Measurements from ENCODE around the gene FBXL16. TPM values are rescaled to one million over a fixed set of nuclear protein-coding genes. Genes with fewer than 3 reads are reported as not detected.
"Not testable (repeated sequence)": the region's sequence is repeated elsewhere in the genome, so short reads cannot be mapped to it uniquely, and the experiment has no call there.

FBXL16 gene, protein sequence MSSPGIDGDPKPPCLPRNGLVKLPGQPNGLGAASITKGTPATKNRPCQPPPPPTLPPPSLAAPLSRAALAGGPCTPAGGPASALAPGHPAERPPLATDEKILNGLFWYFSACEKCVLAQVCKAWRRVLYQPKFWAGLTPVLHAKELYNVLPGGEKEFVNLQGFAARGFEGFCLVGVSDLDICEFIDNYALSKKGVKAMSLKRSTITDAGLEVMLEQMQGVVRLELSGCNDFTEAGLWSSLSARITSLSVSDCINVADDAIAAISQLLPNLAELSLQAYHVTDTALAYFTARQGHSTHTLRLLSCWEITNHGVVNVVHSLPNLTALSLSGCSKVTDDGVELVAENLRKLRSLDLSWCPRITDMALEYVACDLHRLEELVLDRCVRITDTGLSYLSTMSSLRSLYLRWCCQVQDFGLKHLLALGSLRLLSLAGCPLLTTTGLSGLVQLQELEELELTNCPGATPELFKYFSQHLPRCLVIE
- 8.1 and 12.0 TPM in 2 replicates for total RNA-seq (2014; rRNA removed; shearing (Covaris generic))

DNA sequence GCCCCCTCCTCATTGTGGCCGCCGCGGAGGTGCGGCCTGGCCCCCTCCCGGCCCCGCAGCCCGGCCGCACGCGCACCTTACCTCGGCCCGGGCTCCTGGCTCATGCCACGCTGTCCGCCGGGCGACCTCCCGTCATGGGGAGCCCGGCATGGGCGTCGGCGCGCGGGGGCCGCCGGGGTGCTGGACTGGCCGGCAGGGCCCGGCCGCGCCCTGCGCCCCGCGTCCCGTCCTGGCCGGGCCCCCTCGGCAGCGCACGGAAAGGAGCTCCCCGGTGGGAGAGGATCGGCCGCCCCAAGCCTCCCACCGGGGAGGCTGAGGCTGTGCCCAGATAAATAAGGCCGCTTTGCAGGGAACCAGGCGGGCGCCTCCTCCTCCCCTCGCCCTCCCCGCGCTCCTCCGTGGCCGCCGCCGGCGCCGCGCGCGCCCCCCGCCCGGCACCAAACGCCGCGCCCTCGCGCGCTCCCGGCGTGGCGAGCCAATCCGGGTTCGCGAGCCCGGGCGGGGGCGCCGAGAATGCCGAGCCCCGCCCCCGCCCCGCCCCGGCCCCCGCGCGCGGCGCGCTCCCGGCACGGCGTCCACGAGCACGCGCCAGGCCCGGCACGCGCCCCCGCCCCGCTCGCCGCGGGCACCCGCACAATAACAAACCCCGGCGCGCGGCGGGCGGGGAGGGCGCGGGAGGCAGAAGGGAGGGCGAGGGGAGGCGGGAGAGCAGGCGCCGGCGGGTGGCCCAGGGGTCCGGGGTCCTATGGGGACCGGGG, at the start of gene FBXL16:
Gene FBXL16 (minus strand): TSS at position 371 of the 758 bp plus-strand sequence. CDS start 8,396 bp downstream, outside the sequence.
- peak; percentile 51 for DNase-seq (ENCODE audit: low read depth)

DNA sequence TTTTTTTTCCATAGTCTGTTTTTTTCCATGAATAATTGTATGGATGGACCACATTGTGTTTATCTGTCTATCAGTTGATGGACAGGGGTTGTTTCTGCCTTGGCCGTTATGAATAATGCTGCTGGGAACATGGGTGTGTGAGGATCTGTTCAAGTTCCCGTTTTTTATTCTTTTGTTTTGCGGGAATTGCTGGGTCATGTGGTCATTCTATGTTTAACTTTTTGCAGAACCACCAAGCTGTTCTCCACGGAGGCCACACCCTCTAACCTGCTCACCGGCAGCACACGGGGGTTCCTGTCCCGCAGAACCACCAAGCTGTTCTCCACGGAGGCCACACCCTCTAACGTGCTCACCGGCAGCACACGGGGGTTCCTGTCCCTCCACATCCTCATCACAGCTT, 49.1 kb upstream of the FBXL16 start:
- no peak for DNase-seq (ENCODE audit: low read depth)

DNA sequence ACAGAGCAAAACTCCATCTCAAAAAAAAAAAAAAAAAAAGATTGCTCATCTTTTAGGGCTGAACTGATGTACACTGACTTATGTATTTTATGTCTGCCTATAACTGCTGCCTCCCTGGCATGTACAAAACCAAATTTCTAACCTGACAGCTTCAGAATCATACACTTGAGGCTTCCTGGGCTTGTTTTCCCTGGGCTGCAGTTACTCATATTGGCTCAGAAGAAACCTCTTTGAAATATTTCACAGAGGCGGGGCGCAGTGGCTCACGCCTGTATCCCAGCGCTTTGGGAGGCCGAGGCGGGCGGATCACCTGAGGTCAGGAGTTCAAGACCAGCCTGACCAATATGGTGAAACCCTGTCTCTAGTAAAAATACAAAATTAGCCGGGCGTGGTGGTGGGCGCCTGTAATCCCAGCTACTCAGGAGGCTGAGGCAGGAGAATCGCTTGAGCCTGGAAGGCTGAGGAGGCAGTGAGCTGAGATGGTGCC, 48.6 kb upstream of the FBXL16 start:
- DNase-seq (ENCODE audit: low read depth) = not testable (repeated sequence)

DNA sequence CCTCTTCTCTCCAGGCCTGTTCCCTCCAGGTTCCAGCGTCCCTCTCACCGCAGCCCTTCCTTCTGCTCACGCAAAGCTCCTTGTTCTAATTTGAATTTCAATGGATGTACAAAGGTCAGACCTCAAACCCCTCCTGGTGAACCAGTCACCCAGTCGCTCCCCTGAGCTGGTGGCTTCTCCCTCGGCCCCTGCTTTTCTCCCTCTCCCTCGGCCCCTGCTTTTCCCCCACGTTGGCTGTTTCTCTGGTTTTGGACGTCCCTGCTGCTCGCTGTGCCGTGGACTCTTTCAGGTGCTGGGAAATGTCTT, 46.4 kb upstream of the FBXL16 start:
- DNase-seq (ENCODE audit: low read depth) = no peak

DNA sequence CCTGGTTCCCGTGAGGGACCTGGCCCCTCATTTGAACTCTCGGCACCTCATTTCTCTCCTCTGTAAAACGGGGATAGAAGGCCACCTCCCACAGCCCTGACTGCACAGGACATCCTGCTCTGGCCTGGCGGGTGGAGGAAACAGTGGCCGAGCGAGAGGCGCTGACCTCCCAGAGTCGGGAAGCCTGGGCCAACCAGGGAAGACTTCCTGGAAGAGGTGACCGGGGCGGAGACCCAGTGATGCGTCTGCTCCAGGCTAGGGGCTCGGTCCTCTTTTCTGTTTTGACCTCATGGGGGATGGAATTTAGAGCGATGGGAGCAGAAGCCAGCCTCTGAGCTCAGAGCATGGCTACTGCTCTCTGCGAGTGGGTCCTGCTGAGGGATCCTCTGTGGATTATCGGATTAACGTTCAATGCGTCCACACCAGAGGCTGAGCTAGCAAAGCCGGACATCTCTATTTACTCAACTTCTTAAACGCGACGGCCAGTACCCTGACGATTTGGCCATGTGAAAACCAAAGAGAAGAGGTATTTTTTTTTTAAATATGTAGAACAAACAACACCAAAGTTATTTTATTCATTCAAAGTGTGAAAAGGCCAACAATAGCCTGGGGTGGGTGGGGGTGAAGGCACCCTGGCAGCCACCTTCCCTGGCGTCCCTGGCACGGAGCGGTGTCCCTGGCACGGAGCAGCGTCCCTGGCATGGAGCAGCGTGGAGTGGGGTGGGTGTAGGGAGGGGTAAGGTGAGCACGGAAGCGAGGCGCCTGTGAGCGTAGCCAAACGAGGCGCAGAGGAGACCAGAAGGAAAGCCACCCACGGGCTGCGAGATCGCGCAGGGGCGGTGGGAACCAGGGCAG, 45.8 kb upstream of the FBXL16 start:
- no peak for DNase-seq (ENCODE audit: low read depth)

DNA sequence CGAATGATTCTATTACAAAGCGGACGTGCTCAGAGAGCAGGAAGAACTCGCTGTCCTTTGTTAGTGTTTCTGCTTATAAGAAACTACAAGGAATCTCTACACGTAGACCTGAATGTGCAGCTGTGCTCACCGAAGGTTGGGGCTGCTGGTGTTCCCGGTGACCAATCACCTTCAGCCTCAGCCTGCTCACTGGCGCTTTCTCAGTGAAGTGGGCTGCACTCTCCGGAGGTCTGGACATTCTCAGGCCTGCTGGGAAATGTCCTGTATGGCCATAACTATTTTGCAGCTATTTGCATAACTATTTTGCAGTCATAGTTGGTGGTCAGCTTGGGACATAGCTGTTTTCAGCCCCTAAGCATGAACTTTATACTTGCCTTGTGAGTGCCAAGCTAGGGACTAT, 44.9 kb upstream of the FBXL16 start:
- DNase-seq (ENCODE audit: low read depth) = no peak

DNA sequence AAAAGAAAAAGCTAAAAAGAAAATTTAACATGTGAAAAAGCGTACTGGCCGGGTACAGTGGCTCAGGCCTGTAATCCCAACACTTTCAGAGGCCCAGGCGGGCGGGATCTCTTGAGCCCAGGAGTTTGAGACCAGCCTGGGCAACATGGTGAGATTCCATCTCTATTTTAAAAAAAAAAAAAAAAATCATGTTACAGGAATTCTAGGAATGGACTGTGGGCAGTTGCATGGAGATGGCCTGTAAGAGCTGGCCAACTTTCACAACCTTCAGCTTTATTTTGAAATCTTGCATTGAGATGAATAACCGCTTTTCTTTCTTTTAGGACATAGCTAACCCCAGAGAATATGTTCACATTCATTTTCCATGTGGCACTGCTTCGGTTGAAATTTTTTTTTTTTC, 43.4 kb upstream of the FBXL16 start:
- DNase-seq (ENCODE audit: low read depth) = peak; percentile 42

DNA sequence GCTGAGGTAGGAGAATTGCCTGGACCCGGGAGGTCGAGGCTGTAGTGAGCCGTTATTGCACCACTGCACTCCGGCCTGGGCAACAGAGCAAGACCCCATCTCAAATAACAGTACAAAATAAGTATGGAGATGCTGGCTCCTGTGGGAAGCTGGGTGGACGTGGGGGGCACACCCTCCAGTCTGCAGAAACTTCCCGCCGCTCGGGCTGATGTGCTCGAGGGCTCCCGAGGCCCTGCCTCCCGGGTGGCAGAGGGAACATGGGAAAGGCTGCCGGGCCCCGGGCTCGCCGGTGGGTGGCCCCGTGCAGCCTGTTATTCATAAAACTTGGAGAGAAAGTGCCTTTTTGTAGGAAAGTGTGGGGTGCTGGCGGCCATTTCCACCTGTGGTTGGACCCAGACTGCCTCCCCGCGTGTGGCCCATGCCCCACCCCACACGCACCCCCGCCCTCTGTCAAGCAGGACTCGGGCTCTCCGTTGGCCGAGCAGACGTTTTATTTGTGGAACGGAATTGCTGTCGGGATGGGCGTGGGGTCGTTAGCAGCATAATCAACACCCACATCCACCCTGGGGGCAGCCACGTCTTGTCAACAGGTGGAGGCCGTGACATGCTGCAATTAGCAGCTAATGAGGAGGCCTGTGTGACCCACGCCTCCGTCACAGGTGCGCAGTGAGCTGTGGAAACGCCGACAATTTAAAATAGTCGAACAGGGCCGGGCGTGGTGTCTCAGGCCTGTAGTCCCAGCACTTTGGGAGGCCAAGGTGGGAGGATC, 42.6 kb upstream of the FBXL16 start:
- no peak for DNase-seq (ENCODE audit: low read depth)

DNA sequence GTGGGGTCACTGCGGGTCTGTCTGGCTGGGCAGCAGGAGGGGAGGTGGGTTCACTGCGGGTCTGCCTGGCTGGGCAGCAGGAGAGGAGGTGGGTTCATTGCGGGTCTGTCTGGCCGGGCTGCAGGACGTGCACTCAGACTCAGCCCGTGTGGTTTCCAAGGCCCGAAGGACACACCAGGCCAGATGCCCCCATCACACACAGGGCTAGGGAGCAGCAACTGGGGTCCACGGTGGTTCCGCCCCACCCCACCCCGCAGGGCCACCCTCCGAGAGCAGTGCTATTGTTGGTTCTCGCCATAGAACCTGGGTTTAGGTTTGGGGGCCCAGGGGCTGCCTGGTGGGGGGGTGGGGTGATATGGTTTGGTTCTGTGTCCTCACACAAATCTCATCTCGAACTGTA, 41.0 kb upstream of the FBXL16 start:
- DNase-seq (ENCODE audit: low read depth) = no peak

DNA sequence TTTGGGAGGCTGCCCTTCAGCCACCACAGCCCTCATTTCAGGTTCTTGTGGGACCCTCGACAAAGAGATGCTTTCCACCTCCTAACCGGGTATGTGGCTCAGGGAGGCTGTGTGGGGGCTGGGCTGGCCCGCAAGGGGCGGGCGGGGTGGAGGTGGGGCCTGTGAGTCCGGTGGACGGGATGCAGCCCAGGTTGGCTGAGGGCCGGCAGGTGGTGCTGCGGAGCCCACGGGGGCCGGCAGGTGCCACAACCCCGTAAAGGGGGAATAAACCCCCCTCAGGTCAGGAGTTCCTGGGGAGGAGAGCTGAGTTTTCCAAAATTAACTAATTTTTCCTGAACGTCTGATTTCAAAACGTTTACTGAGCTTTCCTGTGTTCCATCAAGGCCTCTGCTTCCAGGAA, 40.1 kb upstream of the FBXL16 start:
- no peak for DNase-seq (ENCODE audit: low read depth)

DNA sequence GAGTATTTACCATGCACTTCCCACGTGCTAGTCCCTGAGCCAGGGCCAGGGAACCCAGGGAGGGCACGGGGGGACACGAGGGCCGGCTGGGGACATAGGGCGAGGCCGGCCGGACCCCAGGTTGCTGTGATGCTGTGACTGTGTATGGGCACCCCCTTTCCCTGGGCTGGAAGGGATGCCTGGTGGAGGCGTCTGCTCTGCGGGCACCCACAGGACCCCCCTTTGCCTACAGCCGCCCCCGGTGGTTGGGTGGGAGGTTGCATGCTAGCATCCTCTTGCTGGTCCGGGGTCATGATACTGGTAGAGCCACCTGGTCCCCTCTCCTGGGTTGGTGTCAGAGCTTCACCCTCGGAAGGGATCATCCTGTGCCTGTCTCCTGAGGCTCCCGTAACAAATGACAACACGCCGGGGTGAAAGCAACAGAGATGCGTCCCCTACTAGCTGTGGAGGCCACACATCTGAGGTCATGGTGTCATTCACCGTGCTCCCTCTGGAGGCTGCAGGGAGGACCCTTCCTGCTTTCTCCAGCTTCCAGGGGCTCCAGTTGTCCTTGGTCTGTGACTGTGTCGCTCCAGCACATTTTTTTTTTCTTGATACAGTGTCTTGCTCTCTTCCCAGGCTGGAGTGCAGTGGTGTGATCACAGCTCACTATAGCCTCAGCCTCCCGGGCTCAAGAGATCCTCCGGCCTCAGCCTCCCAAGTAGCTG, 38.3 kb upstream of the FBXL16 start:
- no peak for DNase-seq (ENCODE audit: low read depth)

DNA sequence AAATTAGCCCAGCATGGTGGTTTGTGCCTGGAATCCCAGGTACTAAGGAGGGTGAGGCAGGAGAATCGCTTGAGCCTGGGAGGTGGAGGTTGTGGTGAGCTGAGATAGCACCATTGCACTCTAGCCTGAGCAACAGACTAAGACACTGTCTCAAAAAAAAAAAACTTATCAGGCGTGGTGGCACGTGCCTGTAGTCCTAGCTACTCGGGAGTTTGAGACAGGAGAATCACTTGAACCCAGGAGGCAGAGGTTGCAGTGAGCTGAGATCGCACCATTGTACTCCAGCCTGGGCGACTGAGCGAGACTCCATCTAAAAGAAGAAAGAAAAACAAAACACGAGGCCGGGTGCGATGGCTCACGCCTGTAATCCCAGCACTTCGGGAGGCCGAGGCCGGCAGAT, 37.3 kb upstream of the FBXL16 start:
- DNase-seq (ENCODE audit: low read depth) = not testable (repeated sequence)

DNA sequence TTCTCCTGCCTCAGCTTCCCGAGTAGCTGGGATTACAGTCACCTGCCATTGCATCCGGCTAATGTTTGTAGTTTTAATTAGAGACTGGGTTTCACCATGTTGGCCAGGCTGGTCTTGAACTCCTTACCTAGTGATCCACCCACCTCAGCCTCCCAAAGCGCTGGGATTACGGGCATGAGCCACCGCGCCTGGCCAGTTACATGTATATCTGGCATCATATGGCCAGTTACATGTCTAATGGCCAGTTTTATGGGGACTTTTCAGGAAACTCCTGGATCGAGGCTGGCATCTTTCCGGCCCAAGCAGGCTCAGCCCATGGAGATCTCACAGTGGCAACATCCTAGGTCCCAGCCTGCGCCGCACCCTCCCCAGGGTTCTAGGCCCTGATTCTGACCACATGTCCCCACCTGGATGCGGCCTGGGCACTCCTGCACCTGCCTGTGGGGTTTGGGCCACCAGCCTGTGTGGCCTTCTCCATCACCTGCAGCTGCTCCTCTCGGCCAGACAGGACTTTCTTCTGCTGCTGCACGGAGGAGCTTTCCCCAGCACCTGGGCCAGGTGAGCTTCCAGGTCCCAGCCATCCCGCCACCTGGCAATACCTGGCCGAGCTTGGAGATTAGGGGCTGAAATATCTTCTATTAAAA, 36.5 kb upstream of the FBXL16 start:
- no peak for DNase-seq (ENCODE audit: low read depth)

DNA sequence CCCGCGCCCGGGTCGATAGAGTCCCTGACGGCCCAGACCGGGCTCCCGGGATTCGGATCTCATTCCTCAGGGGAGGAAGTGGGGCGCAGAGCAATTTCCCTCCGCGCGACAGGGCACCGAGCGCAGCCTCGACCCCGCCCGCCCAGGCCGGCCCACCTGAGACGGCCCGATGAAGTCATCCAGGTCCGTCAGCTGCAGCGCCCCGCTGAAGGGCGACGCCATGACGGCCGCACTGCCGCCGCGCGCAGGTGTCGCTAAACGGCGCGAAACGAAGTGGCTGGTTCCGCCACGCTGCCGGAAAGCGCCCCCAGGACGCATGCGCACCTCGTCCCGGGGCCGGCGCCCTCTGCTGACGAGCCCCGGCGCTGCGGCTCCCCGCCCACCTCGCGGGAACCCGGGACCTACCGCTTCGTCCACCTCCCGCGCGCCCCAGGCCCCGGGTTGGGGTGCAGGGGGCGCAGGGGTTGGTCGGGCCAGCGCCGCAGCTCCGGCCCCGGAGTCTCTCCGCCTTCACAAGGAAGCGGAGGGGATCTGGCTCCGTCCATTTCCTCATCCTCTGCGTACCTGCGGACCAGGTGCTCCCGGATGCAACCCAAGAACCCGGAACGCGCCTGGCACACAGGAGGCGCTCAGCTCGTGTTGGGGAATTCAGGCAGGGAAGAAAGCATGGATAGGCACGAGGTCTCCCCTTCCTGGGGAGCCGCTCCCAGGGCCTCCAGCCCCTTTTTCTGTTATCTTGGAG, 35.3 kb upstream of the FBXL16 start, which contains the start of gene CIAO3:
Gene CIAO3 (minus strand): TSS at position 234 of the 742 bp plus-strand sequence. CDS start 12 bp downstream, at position 222.
- peak; percentile 82 for DNase-seq (ENCODE audit: low read depth)

DNA sequence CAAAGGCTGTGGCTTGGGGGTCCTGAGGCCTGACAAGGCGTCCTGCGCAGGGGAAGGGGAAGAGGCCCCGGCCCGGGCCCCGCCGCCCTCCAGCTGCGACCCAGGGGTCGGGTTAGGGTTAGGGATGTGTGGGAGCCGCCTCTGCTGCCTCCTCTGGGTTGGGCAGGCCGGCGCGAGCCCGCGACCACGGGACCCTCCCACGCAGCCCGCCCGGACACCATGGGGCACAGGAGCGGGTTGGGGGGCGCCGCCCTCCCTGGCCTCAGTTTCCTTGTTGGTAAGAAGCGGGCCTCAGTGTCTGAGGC, 34.8 kb upstream of the FBXL16 start:
- DNase-seq (ENCODE audit: low read depth) = no peak

DNA sequence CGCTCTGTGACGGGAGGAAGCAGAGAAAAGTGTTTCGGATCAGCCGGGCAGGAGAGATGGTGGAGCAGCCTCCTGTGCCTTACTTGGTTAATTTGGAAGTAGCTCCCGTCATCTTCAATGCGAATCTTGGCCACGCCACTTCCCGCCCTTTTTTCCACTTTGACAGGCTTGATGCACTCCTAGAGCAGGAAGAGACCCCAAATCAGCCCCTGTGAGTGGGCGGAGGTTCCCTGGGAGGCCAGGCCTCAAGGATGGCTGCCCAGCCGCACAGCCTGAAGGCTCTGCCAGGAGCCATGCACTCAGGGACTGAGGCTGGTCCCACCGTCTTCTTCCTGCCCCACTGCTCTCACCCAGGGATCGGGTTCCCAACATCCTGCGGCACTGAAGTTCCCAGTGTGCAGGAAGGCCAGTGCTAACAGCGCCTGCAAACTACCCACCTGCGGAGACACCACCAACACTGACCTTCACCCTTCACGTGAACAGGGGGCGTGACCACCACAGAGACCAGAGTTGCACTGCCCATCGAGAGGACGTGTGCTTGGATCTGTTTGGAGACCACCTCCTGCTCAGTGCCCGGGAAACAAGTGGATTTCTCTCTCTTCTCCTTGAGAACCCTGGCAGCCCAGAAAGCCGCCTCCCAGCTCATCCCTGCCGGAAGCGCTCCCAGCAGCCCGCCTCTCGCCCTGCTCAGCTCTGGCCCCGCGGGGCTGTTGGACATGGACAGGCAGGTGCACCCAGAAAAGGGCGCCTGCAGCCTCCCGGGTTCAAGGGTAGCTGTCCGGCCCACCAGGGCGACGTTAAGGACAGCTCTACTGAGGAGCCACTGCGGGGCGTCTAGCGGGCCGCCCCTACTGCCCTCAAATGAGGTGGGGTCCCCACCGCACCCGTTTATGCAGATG, 34.2 kb upstream of the FBXL16 start:
- DNase-seq (ENCODE audit: low read depth) = no peak

DNA sequence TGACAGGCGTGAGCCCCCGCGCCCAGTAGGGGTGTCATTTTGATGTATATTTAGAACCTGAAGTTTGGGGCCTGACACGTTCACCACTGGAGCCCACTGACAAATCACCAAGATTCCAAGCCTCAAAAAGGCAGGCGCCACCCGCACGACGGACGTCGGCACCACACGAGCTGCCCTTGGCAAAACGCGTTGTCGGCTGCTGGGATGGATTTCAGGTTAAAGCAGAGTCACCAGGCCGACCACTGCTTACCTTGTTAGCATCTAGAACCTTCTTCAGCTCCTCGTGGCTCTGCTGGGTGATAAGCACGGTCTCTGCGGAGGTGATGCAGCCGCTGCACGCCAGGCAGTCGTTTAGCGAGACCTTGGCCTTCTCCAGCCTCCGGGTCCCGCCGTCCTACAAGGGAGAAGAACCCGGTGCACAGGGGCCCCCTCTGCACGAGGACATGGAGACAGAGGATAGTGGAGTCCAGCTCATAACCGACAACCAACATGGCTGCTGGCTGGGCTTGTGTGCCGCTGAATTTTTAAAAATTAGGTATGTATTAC, 31.4 kb upstream of the FBXL16 start:
- DNase-seq (ENCODE audit: low read depth) = no peak

DNA sequence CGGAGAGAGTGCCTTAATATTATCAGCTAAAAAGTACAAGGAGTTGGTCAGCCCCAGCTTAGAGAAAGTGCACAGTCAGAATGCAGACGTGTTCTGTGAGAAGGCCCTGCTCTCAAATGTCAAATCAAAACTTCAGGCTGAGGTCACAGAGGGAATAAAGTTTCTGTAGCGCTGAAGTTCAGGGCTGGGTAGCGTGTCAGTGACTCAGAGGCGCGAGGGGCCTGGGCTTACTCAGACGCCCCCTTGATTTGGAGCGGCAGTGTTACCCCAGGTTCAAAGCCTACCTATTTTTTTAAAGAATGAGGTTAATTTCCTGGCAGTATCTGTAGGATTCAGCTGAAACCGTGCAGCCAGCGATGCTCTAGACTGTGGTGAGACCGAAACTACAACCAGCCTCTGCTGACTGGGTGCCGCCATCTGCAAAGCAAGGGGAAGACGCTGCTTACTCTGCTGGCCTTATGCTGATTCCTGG, 30.4 kb upstream of the FBXL16 start:
- no peak for DNase-seq (ENCODE audit: low read depth)
